GM19372 (cell line): ENCODE results near the gene RND1.
A peak's percentile ranks its signal among the peaks of the same experiment; 100 is the strongest.
"Not testable (repeated sequence)": the region's sequence is repeated elsewhere in the genome, so short reads cannot be mapped to it uniquely, and the experiment has no call there.

Experiments used
- ATAC-seq: cut with Tn5 transposase; IDR thresholded peaks from one replicate; pipeline ENCODE4 v1.9.1; 2021; ENCODE audit warnings: mild to moderate bottlenecking, low read depth, moderate library complexity; ENCODE audit not compliant: unreplicated experiment

Gene RND1

DNA sequence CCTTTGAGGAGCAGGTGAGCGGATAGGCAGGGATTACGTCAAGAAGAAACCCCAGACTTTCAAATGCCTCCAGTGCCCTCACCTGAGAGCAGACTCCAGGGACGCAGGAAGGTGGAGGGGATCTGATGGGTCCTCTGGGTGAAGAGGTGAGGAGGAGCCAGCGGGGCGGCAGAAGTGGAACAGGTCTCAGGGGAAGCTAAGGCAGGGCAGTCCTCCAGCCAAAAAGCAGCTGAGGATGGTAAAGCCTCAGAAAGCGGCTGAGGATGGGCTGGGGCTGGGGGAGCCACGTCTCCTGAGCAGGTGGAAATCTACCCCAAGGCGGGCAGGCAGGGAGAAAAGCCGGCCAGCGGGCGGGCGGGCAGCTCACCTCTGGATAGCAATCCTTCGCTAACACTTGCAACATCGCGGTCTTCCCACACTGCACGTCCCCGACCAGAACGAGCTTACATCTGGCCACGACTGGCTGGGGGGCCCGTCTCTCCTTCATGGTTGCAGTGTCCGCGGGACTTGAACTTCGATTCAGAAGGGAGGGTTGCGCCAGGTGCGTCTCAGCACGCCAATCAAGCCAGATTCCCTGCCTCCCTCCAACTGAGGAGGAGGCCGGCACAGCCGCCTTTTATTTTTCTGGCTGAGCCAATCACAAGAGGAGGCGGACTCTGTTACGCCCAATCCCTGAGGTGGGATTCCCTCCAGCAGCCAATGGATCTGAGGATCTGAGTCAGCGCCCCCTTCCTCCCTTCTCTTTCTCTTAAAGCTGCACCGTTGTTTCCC is at the start of gene RND1:
TSS of gene RND1 (minus strand) at position 590 of the 771 bp plus-strand sequence. CDS start at position 487, 103 bp downstream.
- ATAC-seq, result peak; percentile 91

- ATAC-seq, result no peak
Observed at GRCh38 chr12:48910196-48910595, 44.5 kb upstream of the RND1 start.

- not testable (repeated sequence) for ATAC-seq
Observed at GRCh38 chr12:48909698-48910097, 44.0 kb upstream of the RND1 start.

DNA sequence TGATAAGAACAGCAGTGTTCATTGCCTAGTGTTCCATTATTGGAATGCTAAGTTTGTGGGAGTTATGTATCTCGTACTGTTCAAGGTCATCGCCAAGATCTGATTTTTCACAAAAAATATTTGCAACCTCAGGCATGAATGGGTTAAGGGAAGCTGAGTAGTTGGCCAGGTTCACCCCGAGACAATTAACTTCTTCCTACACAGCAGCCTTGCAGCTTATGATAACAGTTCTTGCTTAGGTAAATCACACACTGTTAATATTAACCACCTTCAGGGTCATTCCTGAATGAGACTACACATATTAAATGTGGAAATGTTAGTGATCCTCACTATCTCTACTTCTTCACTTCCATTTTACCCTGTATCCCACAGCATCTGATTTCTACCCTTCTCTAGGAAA is 41.6 kb upstream of the RND1 start:
- ATAC-seq, result no peak

- peak; percentile 77 for ATAC-seq
Observed at GRCh38 chr12:48903982-48904411, 38.3 kb upstream of the RND1 start.

DNA sequence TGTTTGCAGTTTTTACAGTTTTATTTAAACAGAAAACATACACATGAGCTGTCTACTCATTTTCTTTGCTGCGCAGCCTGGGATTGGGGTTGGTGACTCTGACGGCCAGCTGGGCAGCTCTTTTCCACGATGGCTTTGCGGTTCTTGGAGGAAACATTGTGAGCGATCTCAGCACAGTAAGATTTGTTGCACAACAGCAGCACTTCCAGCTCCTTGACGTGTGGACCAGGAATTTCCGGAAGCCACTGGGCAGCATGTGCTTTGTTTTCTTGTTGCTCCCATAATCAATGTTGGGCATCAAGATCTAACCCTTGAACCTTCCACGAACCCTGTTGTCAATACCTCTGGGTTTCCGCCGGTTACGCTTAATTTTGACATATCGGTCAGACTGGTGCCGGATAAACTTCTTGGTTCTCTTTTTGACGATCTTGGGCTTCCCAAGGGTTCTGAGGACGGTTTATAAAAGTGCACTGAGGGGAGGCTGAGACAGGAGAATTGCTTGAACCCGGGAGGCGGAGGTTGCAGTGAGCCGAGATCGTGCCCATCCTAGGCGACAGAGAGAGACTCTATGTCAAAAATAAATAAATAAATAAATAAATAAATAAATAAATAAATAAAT is 37.8 kb upstream of the RND1 start:
- no peak for ATAC-seq

GRCh38 chr12:48901278-48901677 is 35.6 kb upstream of the RND1 start:
- ATAC-seq, result no peak

GRCh38 chr12:48899651-48900050 is 34.0 kb upstream of the RND1 start:
- no peak for ATAC-seq

- ATAC-seq, result no peak
Observed at GRCh38 chr12:48894271-48894670, 28.6 kb upstream of the RND1 start.

GRCh38 chr12:48890657-48891418 is 25.2 kb upstream of the RND1 start:
- no peak for ATAC-seq

GRCh38 chr12:48889679-48890078 is 24.0 kb upstream of the RND1 start:
- no peak for ATAC-seq

DNA sequence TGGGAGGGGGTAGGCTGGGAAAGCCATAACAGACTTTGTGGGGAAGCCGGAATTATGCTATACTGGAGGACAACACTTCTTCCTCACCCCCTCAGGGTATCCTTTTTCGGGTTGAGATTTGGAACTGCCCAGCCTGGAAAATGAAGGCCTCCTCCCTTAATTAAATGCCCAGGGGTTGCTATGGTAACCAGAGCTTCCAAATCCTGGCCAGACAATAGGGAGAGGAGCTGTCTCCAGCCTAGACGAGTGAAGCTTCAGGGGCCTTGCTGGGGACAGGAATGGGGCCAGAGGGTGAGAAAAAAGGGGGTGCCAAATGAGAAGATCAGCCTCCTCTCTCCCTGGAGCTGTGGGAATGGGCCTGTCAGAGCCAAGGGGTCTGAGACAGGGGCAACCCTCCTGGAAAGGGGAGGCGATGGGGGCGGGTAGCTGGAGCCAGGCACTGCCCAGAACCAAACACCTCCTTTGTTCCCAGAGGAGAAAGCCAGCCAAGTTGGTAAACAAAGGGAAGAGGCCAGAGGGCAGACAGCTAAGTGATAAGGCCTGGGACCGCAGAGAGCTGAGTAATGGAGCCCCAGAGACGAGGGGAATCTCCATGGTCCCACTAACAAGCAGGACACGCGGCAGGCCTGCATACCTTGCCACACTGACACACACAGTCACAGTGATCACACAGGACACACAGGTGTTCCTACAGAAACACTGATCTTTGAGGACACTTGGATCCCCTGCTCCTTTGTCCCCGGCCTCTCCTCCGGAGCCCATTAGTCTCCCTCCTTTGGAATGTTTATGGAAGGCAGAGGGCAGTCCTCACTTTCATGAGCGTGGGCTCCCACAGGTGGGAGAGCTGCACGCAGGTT is 17.9 kb upstream of the RND1 start:
- ATAC-seq, result no peak

DNA sequence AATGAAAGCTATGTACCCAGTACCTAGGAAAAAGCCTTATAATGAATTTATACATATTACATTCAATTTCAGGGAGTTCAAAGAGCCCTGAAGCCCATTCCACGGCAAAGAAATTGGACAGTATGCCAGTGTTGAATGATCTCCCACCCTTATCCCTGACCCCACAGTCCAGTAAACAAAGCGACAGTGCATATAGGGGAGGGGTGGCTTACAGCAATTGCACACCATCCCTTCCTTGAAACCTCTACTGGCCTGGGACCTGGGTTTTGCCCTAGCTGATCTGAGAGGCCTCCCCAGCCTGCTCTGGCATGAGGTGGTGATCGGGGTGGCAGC is 17.3 kb upstream of the RND1 start:
- no peak for ATAC-seq

- no peak for ATAC-seq
Observed at GRCh38 chr12:48882315-48882687, 16.6 kb upstream of the RND1 start.

- ATAC-seq, result no peak
Observed at GRCh38 chr12:48881686-48882314, 16.1 kb upstream of the RND1 start.

DNA sequence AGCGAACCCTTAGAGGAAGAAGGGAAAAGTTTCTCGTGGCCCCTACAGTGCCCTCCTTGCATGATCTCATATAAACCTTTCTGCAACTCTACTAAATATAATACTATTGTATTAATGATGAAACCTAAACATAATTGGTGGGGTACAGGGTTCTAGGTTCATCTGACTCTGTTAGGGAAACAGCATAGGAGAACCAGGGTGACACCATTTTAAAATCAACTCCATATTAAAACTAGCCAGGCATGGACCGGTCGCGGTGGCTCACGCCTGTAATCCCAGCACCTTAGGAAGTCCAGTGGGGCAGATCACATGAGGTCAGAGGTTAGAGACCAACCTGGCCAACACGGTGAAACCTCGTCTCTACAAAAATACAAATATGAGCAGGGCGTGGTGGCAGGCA is 15.0 kb upstream of the RND1 start:
- no peak for ATAC-seq

DNA sequence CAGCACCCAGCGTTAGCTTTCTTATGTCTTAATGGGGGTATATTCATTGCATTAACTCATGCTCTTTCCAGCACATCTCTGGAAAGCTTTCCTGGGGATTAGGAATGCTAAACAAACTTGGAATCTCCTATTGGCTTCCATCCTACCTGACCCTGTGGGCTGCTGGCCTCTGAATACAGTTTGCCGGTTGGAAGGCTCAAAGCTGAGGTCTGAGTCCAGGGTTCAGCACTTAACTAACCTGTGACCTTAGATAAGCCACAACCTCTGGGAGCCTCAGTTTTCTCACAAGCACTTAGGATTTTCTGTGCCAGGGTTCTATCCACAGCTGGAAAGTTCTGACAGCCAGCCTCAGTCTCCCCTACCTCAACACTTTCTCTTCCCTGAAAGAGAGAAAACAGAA is 12.9 kb upstream of the RND1 start:
- no peak for ATAC-seq

GRCh38 chr12:48875944-48876515 is 10.4 kb upstream of the RND1 start:
- no peak for ATAC-seq

DNA sequence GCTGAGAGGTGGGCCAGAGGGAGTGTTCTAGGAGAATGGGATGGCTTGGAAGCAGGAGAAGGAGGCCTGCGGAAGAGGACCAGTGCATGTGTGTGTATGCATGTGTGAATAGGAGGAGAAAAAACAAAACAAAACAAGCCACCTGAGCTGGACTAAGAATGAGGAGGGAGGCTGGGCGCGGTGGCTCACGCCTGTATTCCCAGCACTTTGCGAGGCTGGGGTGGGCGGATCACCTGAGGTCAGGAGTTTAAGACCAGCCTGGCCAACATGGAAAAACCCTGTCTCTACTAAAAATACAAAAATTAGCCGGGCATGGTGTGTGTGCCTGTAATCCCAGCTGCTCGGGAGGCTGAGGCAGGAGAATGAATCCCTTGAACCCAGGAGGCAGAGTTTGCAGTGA is 7.9 kb upstream of the RND1 start:
- ATAC-seq, result not testable (repeated sequence)

DNA sequence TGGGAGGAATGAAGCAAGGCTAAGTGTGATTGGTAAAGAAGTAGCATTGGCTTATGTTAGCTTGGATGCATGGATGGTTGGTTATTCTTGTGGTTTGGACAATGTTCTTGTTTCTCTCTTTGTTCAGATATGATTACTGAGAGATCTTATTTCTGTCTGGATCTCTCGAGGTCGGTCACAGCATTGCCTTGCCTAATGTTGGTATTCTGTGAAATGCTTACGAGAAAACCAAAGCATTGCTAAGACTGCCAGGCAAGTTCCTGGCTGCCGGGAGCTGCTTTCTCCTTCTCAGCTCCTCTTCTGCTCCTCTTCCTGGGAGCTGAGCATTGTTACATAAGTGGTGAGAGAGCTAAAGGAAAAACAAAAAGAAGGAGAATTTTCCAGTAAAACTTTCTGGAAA is 7.4 kb upstream of the RND1 start:
- no peak for ATAC-seq
